Measurements from ENCODE around the gene KANSL1. TPM values are rescaled to one million over a fixed set of nuclear protein-coding genes. Genes with fewer than 3 reads are reported as not detected.
"Not testable (repeated sequence)": the region's sequence is repeated elsewhere in the genome, so short reads cannot be mapped to it uniquely, and the experiment has no call there.

Gene KANSL1
- total RNA-seq, 1 donor = 216 TPM

- Histone ChIP-seq H3K9me3 (ENCODE audit: low read depth, low read length) (no peaks in the 10 kb centered on the region), H3K27me3 (ENCODE audit: insufficient read depth, low read length) (no peaks in the 10 kb centered on the region), H3K4me3 (ENCODE audit: low read length) (no peak overlapping the region), H3K4me1 (ENCODE audit: insufficient read depth, low read length) (peaks cover 43% of the 10 kb centered on the region)
Observed at GRCh38 chr17:46123607-46124006, 69.6 kb downstream of the KANSL1 start.

- Histone ChIP-seq H3K4me1 (ENCODE audit: insufficient read depth, low read length) (peaks cover 41% of the 10 kb centered on the region), H3K4me3 (ENCODE audit: low read length) (no peak overlapping the region), H3K9me3 (ENCODE audit: low read depth, low read length) (no peaks in the 10 kb centered on the region), H3K27me3 (ENCODE audit: insufficient read depth, low read length) (no peaks in the 10 kb centered on the region)
Observed at GRCh38 chr17:46122486-46122871, 70.8 kb downstream of the KANSL1 start.

GRCh38 chr17:46121841-46122485 lies 71.3 kb downstream of the KANSL1 start:
- Histone ChIP-seq H3K4me3 (ENCODE audit: low read length) (no peak overlapping the region), H3K4me1 (ENCODE audit: insufficient read depth, low read length) (peaks cover 41% of the 10 kb centered on the region), H3K27me3 (ENCODE audit: insufficient read depth, low read length) (no peaks in the 10 kb centered on the region), H3K9me3 (ENCODE audit: low read depth, low read length) (no peaks in the 10 kb centered on the region)

GRCh38 chr17:46121165-46121764 lies 72.0 kb downstream of the KANSL1 start:
- no peak overlapping the region for H3K4me3 ChIP-seq (ENCODE audit: low read length)
- no peaks in the 10 kb centered on the region for H3K9me3 ChIP-seq (ENCODE audit: low read depth, low read length)
- H3K4me1 ChIP-seq (ENCODE audit: insufficient read depth, low read length) = peaks cover 41% of the 10 kb centered on the region
- no peaks in the 10 kb centered on the region for H3K27me3 ChIP-seq (ENCODE audit: insufficient read depth, low read length)

- Histone ChIP-seq H3K4me1 (ENCODE audit: insufficient read depth, low read length) (peaks cover 37% of the 10 kb centered on the region), H3K27me3 (ENCODE audit: insufficient read depth, low read length) (no peaks in the 10 kb centered on the region), H3K9me3 (ENCODE audit: low read depth, low read length) (no peaks in the 10 kb centered on the region), H3K4me3 (ENCODE audit: low read length) (no peak overlapping the region)
Observed at GRCh38 chr17:46120537-46120936, 72.7 kb downstream of the KANSL1 start.

- Histone ChIP-seq H3K4me1 (ENCODE audit: insufficient read depth, low read length) (peaks cover 37% of the 10 kb centered on the region), H3K9me3 (ENCODE audit: low read depth, low read length) (no peaks in the 10 kb centered on the region), H3K27me3 (ENCODE audit: insufficient read depth, low read length) (no peaks in the 10 kb centered on the region), H3K4me3 (ENCODE audit: low read length) (no peak overlapping the region)
Observed at GRCh38 chr17:46120078-46120477, 73.2 kb downstream of the KANSL1 start.

GRCh38 chr17:46118964-46119363 lies 74.3 kb downstream of the KANSL1 start:
- peaks cover 32% of the 10 kb centered on the region for H3K4me1 ChIP-seq (ENCODE audit: insufficient read depth, low read length)
- H3K9me3 ChIP-seq (ENCODE audit: low read depth, low read length) = no peaks in the 10 kb centered on the region
- no peak overlapping the region for H3K4me3 ChIP-seq (ENCODE audit: low read length)
- H3K27me3 ChIP-seq (ENCODE audit: insufficient read depth, low read length) = no peaks in the 10 kb centered on the region

- Histone ChIP-seq H3K4me3 (ENCODE audit: low read length) (no peak overlapping the region), H3K4me1 (ENCODE audit: insufficient read depth, low read length) (peaks cover 23% of the 10 kb centered on the region), H3K27me3 (ENCODE audit: insufficient read depth, low read length) (no peaks in the 10 kb centered on the region), H3K9me3 (ENCODE audit: low read depth, low read length) (no peaks in the 10 kb centered on the region)
Observed at GRCh38 chr17:46117850-46118696, 75.2 kb downstream of the KANSL1 start.

GRCh38 chr17:46117117-46117516 lies 76.1 kb downstream of the KANSL1 start:
- no peaks in the 10 kb centered on the region for H3K27me3 ChIP-seq (ENCODE audit: insufficient read depth, low read length)
- no peaks in the 10 kb centered on the region for H3K9me3 ChIP-seq (ENCODE audit: low read depth, low read length)
- no peak overlapping the region for H3K4me3 ChIP-seq (ENCODE audit: low read length)
- peaks cover 14% of the 10 kb centered on the region for H3K4me1 ChIP-seq (ENCODE audit: insufficient read depth, low read length)

- Histone ChIP-seq H3K27me3 (ENCODE audit: insufficient read depth, low read length) (no peaks in the 10 kb centered on the region), H3K4me3 (ENCODE audit: low read length) (no peak overlapping the region), H3K4me1 (ENCODE audit: insufficient read depth, low read length) (peaks cover 4% of the 10 kb centered on the region), H3K9me3 (ENCODE audit: low read depth, low read length) (no peaks in the 10 kb centered on the region)
Observed at GRCh38 chr17:46115699-46116098, 77.5 kb downstream of the KANSL1 start.

- H3K4me1 ChIP-seq (ENCODE audit: insufficient read depth, low read length) = peaks cover 20% of the 10 kb centered on the region
- not testable (repeated sequence) for H3K4me3 ChIP-seq (ENCODE audit: low read length); H3K27me3 ChIP-seq (ENCODE audit: insufficient read depth, low read length); H3K9me3 ChIP-seq (ENCODE audit: low read depth, low read length)
Observed at GRCh38 chr17:46111236-46111635, 82.0 kb downstream of the KANSL1 start.

GRCh38 chr17:46110219-46110618 lies 83.0 kb downstream of the KANSL1 start:
- H3K9me3 ChIP-seq (ENCODE audit: low read depth, low read length) = no peaks in the 10 kb centered on the region
- H3K27me3 ChIP-seq (ENCODE audit: insufficient read depth, low read length) = no peaks in the 10 kb centered on the region
- no peak overlapping the region for H3K4me3 ChIP-seq (ENCODE audit: low read length)
- peaks cover 24% of the 10 kb centered on the region for H3K4me1 ChIP-seq (ENCODE audit: insufficient read depth, low read length)

GRCh38 chr17:46109603-46110189 lies 83.5 kb downstream of the KANSL1 start:
- H3K27me3 ChIP-seq (ENCODE audit: insufficient read depth, low read length) = no peaks in the 10 kb centered on the region
- no peaks in the 10 kb centered on the region for H3K9me3 ChIP-seq (ENCODE audit: low read depth, low read length)
- no peak overlapping the region for H3K4me3 ChIP-seq (ENCODE audit: low read length)
- H3K4me1 ChIP-seq (ENCODE audit: insufficient read depth, low read length) = peaks cover 29% of the 10 kb centered on the region

- H3K4me3 ChIP-seq (ENCODE audit: low read length) = no peak overlapping the region
- H3K4me1 ChIP-seq (ENCODE audit: insufficient read depth, low read length) = peaks cover 29% of the 10 kb centered on the region
- H3K9me3 ChIP-seq (ENCODE audit: low read depth, low read length) = no peaks in the 10 kb centered on the region
- no peaks in the 10 kb centered on the region for H3K27me3 ChIP-seq (ENCODE audit: insufficient read depth, low read length)
Observed at GRCh38 chr17:46108550-46109110, 84.6 kb downstream of the KANSL1 start.

- peaks cover 29% of the 10 kb centered on the region for H3K4me1 ChIP-seq (ENCODE audit: insufficient read depth, low read length)
- H3K27me3 ChIP-seq (ENCODE audit: insufficient read depth, low read length) = no peaks in the 10 kb centered on the region
- H3K9me3 ChIP-seq (ENCODE audit: low read depth, low read length) = no peaks in the 10 kb centered on the region
- no peak overlapping the region for H3K4me3 ChIP-seq (ENCODE audit: low read length)
Observed at GRCh38 chr17:46108120-46108519, 85.1 kb downstream of the KANSL1 start.

Data from mononuclear cell (primary cell).